ENCODE results near the gene SPATA31C2.

SPATA31C2 gene

GRCh38 chr9:88179062-88179521 is 40.8 kb upstream of the SPATA31C2 start:
- H3K4me3 ChIP-seq (replicated peaks in 1 of 2; ENCODE audit: low read depth in 2 of 2, low read length in 2 of 2) = no peak overlapping the region
- TF ChIP-seq CTCF (IDR thresholded peaks at IDR 0.05; ENCODE audit: low read depth, low read length) = no peak
- DNase-seq (ENCODE audit: low read depth in 2 of 2) = no peak

- no peak for DNase-seq (ENCODE audit: low read depth in 2 of 2)
- no peak for TF ChIP-seq CTCF (IDR thresholded peaks at IDR 0.05; ENCODE audit: low read depth, low read length)
- H3K4me3 ChIP-seq (replicated peaks in 1 of 2; ENCODE audit: low read depth in 2 of 2, low read length in 2 of 2) = no peak overlapping the region
Measured at GRCh38 chr9:88178641-88179040, 40.4 kb upstream of the SPATA31C2 start.

- H3K4me3 ChIP-seq (replicated peaks in 1 of 2; ENCODE audit: low read depth in 2 of 2, low read length in 2 of 2) = no peak overlapping the region
- no peak for TF ChIP-seq CTCF (IDR thresholded peaks at IDR 0.05; ENCODE audit: low read depth, low read length)
- no peak for DNase-seq (ENCODE audit: low read depth in 2 of 2)
Measured at GRCh38 chr9:88177371-88177770, 39.1 kb upstream of the SPATA31C2 start.

- no peak overlapping the region for H3K4me3 ChIP-seq (replicated peaks in 1 of 2; ENCODE audit: low read depth in 2 of 2, low read length in 2 of 2)
- DNase-seq (ENCODE audit: low read depth in 2 of 2) = no peak
- no peak for TF ChIP-seq CTCF (IDR thresholded peaks at IDR 0.05; ENCODE audit: low read depth, low read length)
Measured at GRCh38 chr9:88174324-88174723, 36.0 kb upstream of the SPATA31C2 start.

GRCh38 chr9:88173378-88173999 is 35.2 kb upstream of the SPATA31C2 start:
- TF ChIP-seq CTCF (IDR thresholded peaks at IDR 0.05; ENCODE audit: low read depth, low read length) = peak; percentile 71
- DNase-seq (ENCODE audit: low read depth in 2 of 2) = peak; percentile 83 to 84
- no peak overlapping the region for H3K4me3 ChIP-seq (replicated peaks in 1 of 2; ENCODE audit: low read depth in 2 of 2, low read length in 2 of 2)

GRCh38 chr9:88169700-88170099 is 31.4 kb upstream of the SPATA31C2 start:
- no peak for DNase-seq (ENCODE audit: low read depth in 2 of 2)
- no peak overlapping the region for H3K4me3 ChIP-seq (replicated peaks in 1 of 2; ENCODE audit: low read depth in 2 of 2, low read length in 2 of 2)
- no peak for TF ChIP-seq CTCF (IDR thresholded peaks at IDR 0.05; ENCODE audit: low read depth, low read length)

GRCh38 chr9:88168564-88168963 is 30.3 kb upstream of the SPATA31C2 start:
- no peak for DNase-seq (ENCODE audit: low read depth in 2 of 2)
- H3K4me3 ChIP-seq (replicated peaks in 1 of 2; ENCODE audit: low read depth in 2 of 2, low read length in 2 of 2) = no peak overlapping the region
- no peak for TF ChIP-seq CTCF (IDR thresholded peaks at IDR 0.05; ENCODE audit: low read depth, low read length)

Data from cardiac fibroblast (primary cell).